Measurements from ENCODE around the gene TMEM156. TPM values are rescaled to one million over a fixed set of nuclear protein-coding genes. Genes with fewer than 3 reads are reported as not detected.

The TMEM156 gene
- total RNA-seq, 1 donor from 2014 or later = not detected

- no peaks in the 10 kb centered on the region for H3K9me3 Mint-ChIP-seq (ENCODE audit: unreplicated experiment)
- TF ChIP-seq CTCF (IDR thresholded peaks at IDR 0.05; ENCODE audit: partially characterized antibody, unreplicated experiment) = no peak
- no peaks in the 10 kb centered on the region for H3K27me3 Mint-ChIP-seq (ENCODE audit: unreplicated experiment)
- no peak for DNase-seq
- no peak overlapping the region for H3K4me3 Mint-ChIP-seq (ENCODE audit: unreplicated experiment)
- H3K4me1 Mint-ChIP-seq (ENCODE audit: low read depth, unreplicated experiment) = peaks cover 1% of the 10 kb centered on the region
- no peak overlapping the region for H3K27ac Mint-ChIP-seq (ENCODE audit: unreplicated experiment)
- no peaks in the 10 kb centered on the region for H3K36me3 Mint-ChIP-seq (ENCODE audit: unreplicated experiment)
These were observed 111.1 kb downstream of the TMEM156 start for GRCh38 chr4:38921151-38921550.

GRCh38 chr4:38920677-38921076, 111.5 kb downstream of the TMEM156 start:
- Mint-ChIP-seq H3K4me3 (ENCODE audit: unreplicated experiment) (no peak overlapping the region), H3K9me3 (ENCODE audit: unreplicated experiment) (no peaks in the 10 kb centered on the region), H3K4me1 (ENCODE audit: low read depth, unreplicated experiment) (peaks cover 1% of the 10 kb centered on the region), H3K27me3 (ENCODE audit: unreplicated experiment) (no peaks in the 10 kb centered on the region), H3K27ac (ENCODE audit: unreplicated experiment) (no peak overlapping the region), H3K36me3 (ENCODE audit: unreplicated experiment) (no peaks in the 10 kb centered on the region)
- TF ChIP-seq CTCF (IDR thresholded peaks at IDR 0.05; ENCODE audit: partially characterized antibody, unreplicated experiment) = no peak
- no peak for DNase-seq

GRCh38 chr4:38920186-38920585, 112.0 kb downstream of the TMEM156 start:
- TF ChIP-seq CTCF (IDR thresholded peaks at IDR 0.05; ENCODE audit: partially characterized antibody, unreplicated experiment) = no peak
- Mint-ChIP-seq H3K9me3 (ENCODE audit: unreplicated experiment) (no peaks in the 10 kb centered on the region), H3K27me3 (ENCODE audit: unreplicated experiment) (no peaks in the 10 kb centered on the region), H3K36me3 (ENCODE audit: unreplicated experiment) (no peaks in the 10 kb centered on the region), H3K27ac (ENCODE audit: unreplicated experiment) (no peak overlapping the region), H3K4me3 (ENCODE audit: unreplicated experiment) (no peak overlapping the region), H3K4me1 (ENCODE audit: low read depth, unreplicated experiment) (no peaks in the 10 kb centered on the region)
- no peak for DNase-seq

- no peak overlapping the region for H3K27ac Mint-ChIP-seq (ENCODE audit: unreplicated experiment)
These were observed 112.7 kb downstream of the TMEM156 start for GRCh38 chr4:38919494-38919893.

More at GRCh38 chr4:38919494-38919893, 112.7 kb downstream of the TMEM156 start:
- H3K4me1 Mint-ChIP-seq (ENCODE audit: low read depth, unreplicated experiment) = no peaks in the 10 kb centered on the region
- no peaks in the 10 kb centered on the region for H3K9me3 Mint-ChIP-seq (ENCODE audit: unreplicated experiment)
- DNase-seq = no peak
- no peak for TF ChIP-seq CTCF (IDR thresholded peaks at IDR 0.05; ENCODE audit: partially characterized antibody, unreplicated experiment)
- no peaks in the 10 kb centered on the region for H3K36me3 Mint-ChIP-seq (ENCODE audit: unreplicated experiment)
- no peak overlapping the region for H3K4me3 Mint-ChIP-seq (ENCODE audit: unreplicated experiment)
- H3K27me3 Mint-ChIP-seq (ENCODE audit: unreplicated experiment) = no peaks in the 10 kb centered on the region

All from glutamatergic neuron (in vitro differentiated cells).